Measurements from ENCODE around the gene ILF3. TPM values are rescaled to one million over a fixed set of nuclear protein-coding genes. Genes with fewer than 3 reads are reported as not detected.
A peak's percentile ranks its signal among the peaks of the same experiment; 100 is the strongest.

The ILF3 gene
- total RNA-seq, 2 experiments from 2014 or later = 407 to 408 TPM

DNA sequence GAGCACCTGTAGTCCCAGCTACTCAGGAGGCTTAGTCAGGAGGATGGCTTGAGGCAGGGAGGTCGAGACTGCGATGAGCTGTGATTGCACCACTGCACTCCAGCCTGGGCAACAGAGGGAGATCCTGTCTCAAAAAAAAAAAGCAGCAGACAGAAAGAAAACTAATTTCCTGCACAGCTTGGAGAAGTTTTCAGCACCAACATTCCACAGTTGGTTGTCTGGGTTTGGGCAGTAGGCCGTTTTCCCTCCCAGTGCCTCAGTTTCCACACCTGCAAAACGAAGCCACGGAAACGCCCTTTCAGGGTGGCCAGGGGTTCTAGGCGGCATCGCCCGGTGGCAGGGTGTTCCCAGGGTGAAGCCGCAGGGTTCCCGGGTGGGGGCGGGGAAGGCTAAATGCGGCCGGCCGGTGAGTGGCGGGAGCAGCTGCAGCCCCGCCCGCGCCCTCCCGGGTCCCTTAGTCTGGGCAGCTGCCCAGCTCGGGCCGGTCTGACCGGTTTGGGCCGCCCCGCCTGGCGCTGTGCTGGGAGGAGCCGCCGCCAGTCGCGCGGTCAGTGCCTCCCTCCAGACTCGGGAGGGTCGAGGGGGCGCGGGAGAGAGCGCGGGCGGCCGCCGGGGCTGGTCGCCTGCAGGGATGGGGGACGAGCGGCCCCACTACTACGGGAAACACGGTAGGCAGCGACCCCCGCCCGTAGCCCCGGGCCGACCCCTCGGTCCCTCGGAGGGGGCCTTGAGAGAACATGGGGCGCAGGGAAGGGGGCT, 29.0 kb upstream of the ILF3 start, which contains the start of gene SLC44A2:
TSS of gene SLC44A2 (plus strand) at position 551 of the 759 bp plus-strand sequence. CDS start at position 632, 81 bp downstream.
- H3K4me1 Mint-ChIP-seq (ENCODE audit: low read depth) = peaks cover 40% of the 10 kb centered on the region
- no peaks in the 10 kb centered on the region for H3K27me3 Mint-ChIP-seq (ENCODE audit: low read depth)
- ChIA-PET CTCF (interaction anchor here (0.8 to 1.4 kb wide), 2 partner anchors 19 to 44 kb away, joined by 3 to 5 read pairs; no protein-coding TSS in a partner anchor), POLR2A (interaction anchor here (1.9 kb wide), 1 partner anchor 21 kb away, joined by 12 read pairs; no protein-coding TSS in a partner anchor)
- peak within 1 kb of the TSS; percentile 34 for H3K4me3 Mint-ChIP-seq
- ATAC-seq (no peak), DNase-seq (no peak)
- no peaks in the 10 kb centered on the region for H3K9me3 Mint-ChIP-seq (ENCODE audit: insufficient read depth)
- peaks cover 38% of the 10 kb centered on the region for H3K36me3 Mint-ChIP-seq (ENCODE audit: low read depth)
- peak within 1 kb of the TSS; percentile 89 for H3K27ac Mint-ChIP-seq

DNA sequence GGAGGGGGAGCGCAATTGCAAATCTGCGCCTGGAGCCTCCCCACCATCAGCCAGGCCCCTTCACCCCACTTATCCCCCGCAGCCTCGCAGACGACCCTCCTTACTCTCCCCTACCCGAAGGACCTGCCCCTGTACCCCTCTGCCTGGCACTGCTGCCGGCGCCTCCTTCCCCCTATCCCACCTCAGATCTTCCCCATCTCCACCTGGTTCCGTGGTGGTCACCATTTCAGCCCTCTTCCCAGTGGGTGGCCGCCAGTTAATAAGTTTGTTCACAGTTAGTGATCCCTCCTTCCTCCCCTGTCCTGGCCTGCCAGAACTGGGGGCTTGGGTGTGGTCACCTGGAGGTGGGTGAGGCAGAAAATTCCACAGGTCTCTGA, 28.4 kb upstream of the ILF3 start:
- Mint-ChIP-seq H3K27me3 (ENCODE audit: low read depth) (no peaks in the 10 kb centered on the region), H3K4me3 (no peak overlapping the region), H3K4me1 (ENCODE audit: low read depth) (peaks cover 35% of the 10 kb centered on the region), H3K36me3 (ENCODE audit: low read depth) (peaks cover 35% of the 10 kb centered on the region), H3K9me3 (ENCODE audit: insufficient read depth) (no peaks in the 10 kb centered on the region), H3K27ac (peak overlapping the region; percentile 64)
- no peak for DNase-seq
- POLR2A ChIA-PET = no interaction called here
- ATAC-seq = no peak
- CTCF ChIA-PET = interaction anchor here (1.6 to 2.1 kb wide), 2 partner anchors 45 to 74 kb away, joined by 5 to 11 read pairs; no protein-coding TSS in a partner anchor

DNA sequence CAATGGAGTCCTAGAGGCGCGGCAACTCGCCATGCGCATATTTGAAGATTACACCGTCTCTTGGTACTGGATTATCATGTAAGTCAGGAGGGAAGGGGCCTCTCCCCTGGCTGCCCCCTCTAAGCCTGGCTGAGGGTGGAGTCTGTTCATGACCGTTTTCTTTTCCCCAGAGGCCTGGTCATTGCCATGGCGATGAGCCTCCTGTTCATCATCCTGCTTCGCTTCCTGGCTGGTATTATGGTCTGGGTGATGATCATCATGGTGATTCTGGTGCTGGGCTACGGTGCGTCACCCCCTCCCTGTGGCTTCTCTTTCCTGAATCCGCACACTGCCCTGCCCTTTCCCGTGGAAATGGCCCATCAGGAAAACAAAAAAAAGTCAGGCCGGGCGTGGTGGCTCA, 22.3 kb upstream of the ILF3 start:
- Mint-ChIP-seq H3K27me3 (ENCODE audit: low read depth) (no peaks in the 10 kb centered on the region), H3K4me1 (ENCODE audit: low read depth) (peaks cover 4% of the 10 kb centered on the region), H3K27ac (no peak overlapping the region), H3K36me3 (ENCODE audit: low read depth) (peaks cover 59% of the 10 kb centered on the region), H3K4me3 (no peak overlapping the region), H3K9me3 (ENCODE audit: insufficient read depth) (no peaks in the 10 kb centered on the region)
- DNase-seq (no peak), ATAC-seq (no peak)
- ChIA-PET CTCF (no interaction called here), POLR2A (no interaction called here)

DNA sequence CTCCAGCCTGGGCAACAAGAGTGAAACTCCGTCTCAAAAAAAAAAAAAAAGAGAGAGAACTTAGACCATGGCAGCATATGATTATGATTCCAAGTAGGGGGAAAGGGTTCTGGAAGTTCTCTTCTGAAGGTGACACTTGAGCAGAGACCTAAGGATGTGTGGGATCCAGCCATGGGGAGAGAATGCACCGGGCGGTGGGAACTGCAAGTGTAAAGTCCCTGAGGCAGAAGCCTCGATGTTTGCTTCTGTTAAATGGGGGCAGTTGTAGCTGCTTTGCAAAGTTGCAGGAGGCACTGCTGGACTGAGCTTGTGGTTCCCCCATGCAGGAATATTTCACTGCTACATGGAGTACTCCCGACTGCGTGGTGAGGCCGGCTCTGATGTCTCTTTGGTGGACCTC, 19.7 kb upstream of the ILF3 start:
- Mint-ChIP-seq H3K27me3 (ENCODE audit: low read depth) (no peaks in the 10 kb centered on the region), H3K36me3 (ENCODE audit: low read depth) (peaks cover 65% of the 10 kb centered on the region), H3K27ac (no peak overlapping the region), H3K4me1 (ENCODE audit: low read depth) (peaks cover 19% of the 10 kb centered on the region), H3K9me3 (ENCODE audit: insufficient read depth) (no peaks in the 10 kb centered on the region), H3K4me3 (no peak overlapping the region)
- CTCF ChIA-PET = interaction anchor here (1.1 to 2.3 kb wide), 2 partner anchors 10 to 53 kb away, joined by 3 to 15 read pairs; no protein-coding TSS in a partner anchor
- POLR2A ChIA-PET = interaction anchor here (0.9 to 1.1 kb wide), 2 partner anchors 9 to 31 kb away, joined by 3 to 4 read pairs; no protein-coding TSS in a partner anchor
- DNase-seq (no peak), ATAC-seq (no peak)

DNA sequence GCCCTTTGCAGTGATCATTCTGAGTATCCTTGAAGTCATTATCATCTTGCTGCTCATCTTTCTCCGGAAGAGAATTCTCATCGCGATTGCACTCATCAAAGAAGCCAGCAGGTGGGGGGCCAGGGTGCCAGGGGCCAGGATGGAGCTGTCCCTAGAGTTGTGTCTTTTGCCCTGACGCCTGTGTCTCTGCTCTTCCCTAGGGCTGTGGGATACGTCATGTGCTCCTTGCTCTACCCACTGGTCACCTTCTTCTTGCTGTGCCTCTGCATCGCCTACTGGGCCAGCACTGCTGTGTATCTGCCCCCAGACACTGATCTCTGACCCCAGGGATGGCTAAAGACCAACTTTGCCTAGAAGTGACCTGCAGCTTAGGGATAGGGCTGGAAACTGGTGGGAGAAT, 19.2 kb upstream of the ILF3 start:
- ATAC-seq = no peak
- CTCF ChIA-PET = interaction anchor here (0.8 to 2.3 kb wide), 3 partner anchors 9 to 151 kb away, joined by 3 to 15 read pairs (median 3); no protein-coding TSS in a partner anchor
- no peak overlapping the region for H3K27ac Mint-ChIP-seq
- H3K9me3 Mint-ChIP-seq (ENCODE audit: insufficient read depth) = no peaks in the 10 kb centered on the region
- no peak overlapping the region for H3K4me3 Mint-ChIP-seq
- H3K27me3 Mint-ChIP-seq (ENCODE audit: low read depth) = no peaks in the 10 kb centered on the region
- H3K4me1 Mint-ChIP-seq (ENCODE audit: low read depth) = peaks cover 19% of the 10 kb centered on the region
- POLR2A ChIA-PET = interaction anchor here (0.9 kb wide), 1 partner anchor 31 kb away, joined by 4 read pairs; no protein-coding TSS in a partner anchor
- no peak for DNase-seq
- peaks cover 65% of the 10 kb centered on the region for H3K36me3 Mint-ChIP-seq (ENCODE audit: low read depth)

DNA sequence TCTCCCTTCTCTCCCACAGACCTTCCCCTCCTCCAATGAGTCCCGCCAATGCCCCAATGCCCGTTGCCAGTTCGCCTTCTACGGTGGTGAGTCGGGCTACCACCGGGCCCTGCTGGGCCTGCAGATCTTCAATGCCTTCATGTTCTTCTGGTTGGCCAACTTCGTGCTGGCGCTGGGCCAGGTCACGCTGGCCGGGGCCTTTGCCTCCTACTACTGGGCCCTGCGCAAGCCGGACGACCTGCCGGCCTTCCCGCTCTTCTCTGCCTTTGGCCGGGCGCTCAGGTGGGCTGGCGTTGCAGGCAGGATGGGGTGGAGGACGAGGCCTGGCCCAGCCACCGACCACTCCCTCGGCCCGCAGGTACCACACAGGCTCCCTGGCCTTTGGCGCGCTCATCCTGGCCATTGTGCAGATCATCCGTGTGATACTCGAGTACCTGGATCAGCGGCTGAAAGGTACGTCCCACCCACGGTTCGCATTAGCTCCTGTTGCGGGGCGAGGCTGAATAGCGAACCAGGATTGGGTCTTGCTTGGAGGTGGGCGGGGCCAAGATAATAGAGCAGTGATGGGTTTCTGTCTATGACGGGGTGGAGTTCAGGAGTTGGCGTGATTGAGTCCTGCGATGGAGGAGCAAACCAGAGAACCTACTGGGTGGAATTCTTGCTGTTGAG, 17.7 kb upstream of the ILF3 start:
- Mint-ChIP-seq H3K27me3 (ENCODE audit: low read depth) (no peaks in the 10 kb centered on the region), H3K4me3 (no peak overlapping the region), H3K36me3 (ENCODE audit: low read depth) (peaks cover 61% of the 10 kb centered on the region), H3K9me3 (ENCODE audit: insufficient read depth) (no peaks in the 10 kb centered on the region), H3K4me1 (ENCODE audit: low read depth) (peaks cover 24% of the 10 kb centered on the region), H3K27ac (peak overlapping the region; percentile 43)
- ChIA-PET POLR2A (no interaction called here), CTCF (no interaction called here)
- ATAC-seq (no peak), DNase-seq (no peak)

DNA sequence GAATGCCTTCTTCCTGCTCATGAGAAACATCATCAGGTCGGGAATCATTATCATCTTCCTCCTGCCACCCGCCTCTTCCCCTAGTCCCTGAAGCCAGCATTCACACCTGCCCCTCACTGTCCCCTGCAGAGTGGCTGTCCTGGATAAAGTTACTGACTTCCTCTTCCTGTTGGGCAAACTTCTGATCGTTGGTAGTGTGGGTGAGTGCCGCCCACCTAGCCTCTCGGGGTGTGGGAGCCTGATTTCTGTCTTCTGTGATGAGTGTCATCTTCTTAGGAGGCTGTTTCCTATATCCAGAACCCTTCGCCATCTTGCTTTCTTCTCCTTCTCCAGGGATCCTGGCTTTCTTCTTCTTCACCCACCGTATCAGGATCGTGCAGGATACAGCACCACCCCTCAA, 16.3 kb upstream of the ILF3 start:
- Mint-ChIP-seq H3K36me3 (ENCODE audit: low read depth) (peaks cover 63% of the 10 kb centered on the region), H3K4me3 (no peak overlapping the region), H3K9me3 (ENCODE audit: insufficient read depth) (no peaks in the 10 kb centered on the region), H3K27ac (peak overlapping the region; percentile 44), H3K4me1 (ENCODE audit: low read depth) (peaks cover 37% of the 10 kb centered on the region), H3K27me3 (ENCODE audit: low read depth) (no peaks in the 10 kb centered on the region)
- CTCF ChIA-PET = interaction anchor here (0.6 kb wide), 1 partner anchor 145 kb away, joined by 3 read pairs; no protein-coding TSS in a partner anchor
- POLR2A ChIA-PET = no interaction called here
- DNase-seq (no peak), ATAC-seq (no peak)

DNA sequence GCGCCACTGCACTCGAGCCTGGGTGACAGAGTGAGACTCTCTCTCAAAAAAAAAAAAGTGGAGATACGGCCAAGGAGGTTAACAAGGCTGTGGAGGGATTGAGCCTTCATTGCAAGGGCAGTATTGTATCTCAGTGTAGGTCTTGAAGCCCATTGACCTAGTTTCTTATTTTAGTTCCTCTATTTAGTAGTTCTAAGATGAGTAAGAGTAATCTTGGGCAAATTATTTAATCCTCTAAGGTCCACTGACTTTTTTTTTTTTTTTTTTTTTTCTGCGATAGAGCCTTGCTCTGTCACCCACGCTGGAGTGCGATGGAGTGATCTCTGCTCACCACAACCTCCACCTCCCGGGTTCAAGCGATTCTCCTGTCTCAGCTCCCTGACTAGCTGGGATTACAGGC, 14.3 kb upstream of the ILF3 start:
- ChIA-PET POLR2A (interaction anchor here (1.0 kb wide), 1 partner anchor 13 kb away, joined by 3 read pairs; no protein-coding TSS in a partner anchor), CTCF (interaction anchor here (13.9 kb wide), 1 partner anchor 58 kb away, joined by 421 read pairs; no protein-coding TSS in a partner anchor)
- Mint-ChIP-seq H3K27ac (no peak overlapping the region), H3K9me3 (ENCODE audit: insufficient read depth) (no peaks in the 10 kb centered on the region), H3K4me1 (ENCODE audit: low read depth) (peaks cover 56% of the 10 kb centered on the region), H3K36me3 (ENCODE audit: low read depth) (peaks cover 66% of the 10 kb centered on the region), H3K27me3 (ENCODE audit: low read depth) (no peaks in the 10 kb centered on the region), H3K4me3 (no peak overlapping the region)
- no peak for ATAC-seq
- DNase-seq = no peak

DNA sequence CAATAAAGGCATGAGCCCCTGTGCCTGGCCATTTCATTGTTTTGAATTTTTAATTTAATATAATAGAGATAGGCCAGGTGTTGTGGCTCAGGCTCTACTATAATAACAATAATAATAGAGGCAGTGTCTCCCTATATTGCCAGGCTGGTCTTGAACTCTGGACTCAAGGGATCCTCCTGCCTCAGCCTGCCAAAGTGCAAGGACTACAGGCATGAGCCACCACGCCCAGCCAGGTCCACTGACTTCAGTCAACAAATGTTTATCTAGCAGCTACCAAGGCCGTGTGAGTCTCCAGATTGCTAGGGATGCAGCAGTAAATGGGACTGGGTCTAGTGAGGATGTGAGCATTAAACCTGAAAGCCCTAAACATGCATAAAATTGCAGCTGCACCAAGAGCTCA, 13.8 kb upstream of the ILF3 start:
- CTCF ChIA-PET = interaction anchor here (13.9 kb wide), 1 partner anchor 58 kb away, joined by 421 read pairs; no protein-coding TSS in a partner anchor
- H3K4me3 Mint-ChIP-seq = no peak overlapping the region
- POLR2A ChIA-PET = interaction anchor here (1.0 to 2.2 kb wide), 2 partner anchors 13 to 36 kb away, joined by 3 to 12 read pairs; no protein-coding TSS in a partner anchor
- H3K27me3 Mint-ChIP-seq (ENCODE audit: low read depth) = no peaks in the 10 kb centered on the region
- peaks cover 56% of the 10 kb centered on the region for H3K4me1 Mint-ChIP-seq (ENCODE audit: low read depth)
- peaks cover 62% of the 10 kb centered on the region for H3K36me3 Mint-ChIP-seq (ENCODE audit: low read depth)
- H3K27ac Mint-ChIP-seq = no peak overlapping the region
- no peaks in the 10 kb centered on the region for H3K9me3 Mint-ChIP-seq (ENCODE audit: insufficient read depth)
- ATAC-seq (no peak), DNase-seq (no peak)

DNA sequence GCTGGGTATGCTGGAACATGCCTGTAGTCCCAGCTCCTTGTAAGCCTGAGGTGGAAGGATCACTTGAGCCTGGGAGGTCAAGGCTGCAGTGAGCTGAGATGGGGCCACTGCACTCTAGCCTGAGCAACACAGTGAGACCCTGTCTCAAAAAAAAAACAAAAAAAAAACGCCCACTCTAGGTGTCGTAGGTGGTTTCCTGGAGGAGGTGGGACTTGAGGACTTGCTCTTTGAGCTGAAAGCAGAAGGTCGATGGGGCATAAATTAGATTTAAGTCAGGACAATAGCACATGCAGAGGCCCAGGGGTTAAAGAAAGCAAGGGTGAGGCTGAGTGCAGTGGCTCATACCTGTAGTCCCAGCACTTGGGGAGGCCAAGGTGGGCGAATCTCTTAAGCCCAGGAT, 12.9 kb upstream of the ILF3 start:
- Mint-ChIP-seq H3K27me3 (ENCODE audit: low read depth) (no peaks in the 10 kb centered on the region), H3K36me3 (ENCODE audit: low read depth) (peaks cover 56% of the 10 kb centered on the region), H3K4me3 (no peak overlapping the region), H3K27ac (peak overlapping the region; percentile 31), H3K9me3 (ENCODE audit: insufficient read depth) (no peaks in the 10 kb centered on the region), H3K4me1 (ENCODE audit: low read depth) (peaks cover 56% of the 10 kb centered on the region)
- POLR2A ChIA-PET = interaction anchor here (0.6 to 2.2 kb wide), 2 partner anchors 37 to 578 kb away, joined by 3 to 12 read pairs; no protein-coding TSS in a partner anchor
- CTCF ChIA-PET = interaction anchor here (0.7 to 13.9 kb wide), 4 partner anchors 37 to 223 kb away, joined by 3 to 421 read pairs (median 3); no protein-coding TSS in a partner anchor
- ATAC-seq = no peak
- no peak for DNase-seq

DNA sequence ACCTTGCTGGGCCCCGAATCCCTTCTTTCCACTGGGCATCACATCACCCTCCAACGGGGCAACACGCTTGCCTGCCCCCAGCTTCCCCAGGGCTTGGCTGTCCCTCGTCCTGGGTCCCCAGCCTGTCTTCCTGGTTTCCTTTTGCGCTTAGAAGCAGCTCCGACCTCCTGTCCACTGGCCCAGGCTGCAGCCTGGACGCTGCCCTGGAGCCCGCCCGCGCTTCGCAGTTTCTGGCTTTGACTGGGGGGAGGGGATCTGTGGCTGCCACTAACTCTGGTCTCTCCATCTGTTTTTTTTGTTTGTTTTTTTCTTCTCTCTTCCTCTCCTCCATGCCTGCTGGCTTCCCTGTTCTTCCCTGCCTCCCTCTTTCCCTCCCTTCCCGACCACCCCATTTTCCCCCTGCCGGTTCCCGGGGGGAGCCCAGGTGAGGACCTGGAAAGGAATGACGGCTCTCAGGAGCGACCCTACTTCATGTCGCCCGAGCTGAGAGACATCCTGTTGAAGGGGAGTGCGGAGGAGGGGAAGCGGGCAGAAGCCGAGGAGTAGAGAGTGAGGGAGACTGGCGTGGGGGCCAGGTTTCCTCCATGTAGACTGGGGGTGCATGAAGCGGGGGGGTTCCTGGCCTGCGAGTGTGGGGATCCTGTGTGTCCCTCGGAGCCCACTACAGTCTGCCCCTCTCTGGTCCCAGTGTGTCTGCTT, 11.5 kb upstream of the ILF3 start:
- CTCF ChIA-PET = interaction anchor here (1.0 to 13.9 kb wide), 3 partner anchors 56 to 73 kb away, joined by 3 to 421 read pairs (median 65); partner anchors contain the start of gene QTRT1
- POLR2A ChIA-PET = no interaction called here
- ATAC-seq (no peak), DNase-seq (peak; percentile 38)
- peak overlapping the region; percentile 42 for H3K4me3 Mint-ChIP-seq
- peak overlapping the region; percentile 89 for H3K27ac Mint-ChIP-seq
- no peaks in the 10 kb centered on the region for H3K27me3 Mint-ChIP-seq (ENCODE audit: low read depth)
- H3K9me3 Mint-ChIP-seq (ENCODE audit: insufficient read depth) = no peaks in the 10 kb centered on the region
- peaks cover 43% of the 10 kb centered on the region for H3K36me3 Mint-ChIP-seq (ENCODE audit: low read depth)
- H3K4me1 Mint-ChIP-seq (ENCODE audit: low read depth) = peaks cover 48% of the 10 kb centered on the region
